BJ (cell line): ENCODE measurements around the gene CHD9. TPM values are rescaled to one million over a fixed set of nuclear protein-coding genes. Genes with fewer than 3 reads are reported as not detected.
"Not testable (repeated sequence)": the region's sequence is repeated elsewhere in the genome, so short reads cannot be mapped to it uniquely, and the experiment has no call there.

Experiments
- CTCF ChIA-PET: fragments of 350-600 bp; formaldehyde crosslinking; extraction: SDS; loops from one replicate; lab custom pipeline; 2021; ENCODE audit warnings: antibody characterized with exemption, inconsistent platforms; lab: Yijun Ruan, JAX
- POLR2A ChIA-PET: fragments of 300-600 bp; sonication (Branson Sonifier 250); formaldehyde crosslinking; extraction: SDS; loops from one replicate; lab custom pipeline; 2021; ENCODE audit warnings: antibody characterized with exemption; lab: Charles Lee
- DNase-seq: peaks from one replicate; pipeline ENCODE4 v3.0.0-alpha.2; 2011; ENCODE audit warnings: low read depth
- H3K27me3 ChIP-seq: 2 replicates; pipeline ENCODE4 v1.6.0; 2011; ENCODE audit warnings: low read length; ENCODE audit not compliant: control insufficient read depth, insufficient read depth
- H3K36me3 ChIP-seq: 2 replicates; pipeline ENCODE4 v1.5.1; 2011; ENCODE audit warnings: low read length; ENCODE audit not compliant: control insufficient read depth, insufficient read depth
- H3K4me3 ChIP-seq: 2 replicates; pipeline ENCODE4 v1.5.1; 2011; ENCODE audit warnings: low read depth, mild to moderate bottlenecking, control low read depth, low read length
- CTCF ChIP-seq: IDR thresholded peaks from 2 replicates; pipeline ENCODE4 v1.5.1; 2011; ENCODE audit warnings: low read depth, mild to moderate bottlenecking, control low read depth, inconsistent platforms, low read length, moderate library complexity; ENCODE audit not compliant: insufficient read depth
- polyA plus RNA-seq: library from polyadenylated mRNA; depleted of rRNA; stranded (reverse); fragments of >200 nt; gene quantifications from 2 replicates; pipeline ENCODE4 v1.2.3, GENCODE V29; 2011

CHD9 gene
- polyA plus RNA-seq, 1 experiment, result 13.1 TPM

DNA sequence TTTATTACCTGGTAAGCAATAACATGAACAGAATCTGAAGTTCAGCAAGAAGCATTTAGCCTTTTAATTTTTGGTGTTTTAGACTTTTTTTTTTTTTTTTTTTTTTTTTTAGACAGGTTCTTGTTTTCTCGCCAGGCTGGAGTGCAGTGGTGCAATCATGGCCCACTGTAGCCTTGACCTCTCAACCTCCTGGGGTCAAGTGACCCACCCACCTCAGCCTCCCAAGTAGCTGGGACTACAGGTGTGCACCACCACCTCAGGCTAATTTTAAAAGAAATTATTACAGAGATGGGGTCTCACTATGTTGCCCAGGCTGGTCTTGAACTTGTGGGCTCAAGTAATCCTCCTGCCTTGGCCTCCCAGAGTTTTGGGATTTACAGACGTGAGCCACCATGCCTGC lies 206.5 kb downstream of the CHD9 start:
- DNase-seq, result no peak
- POLR2A ChIA-PET, result no interaction called here
- H3K36me3 ChIP-seq, result peaks cover 2% of the 10 kb centered on the region; the same call in 1 of the 2 replicates
- CTCF ChIA-PET, result no interaction called here
- TF ChIP-seq CTCF, result no peak
- H3K4me3 ChIP-seq, result no peak overlapping the region
- no peaks in the 10 kb centered on the region for H3K27me3 ChIP-seq

GRCh38 chr16:53262645-53263044 lies 207.9 kb downstream of the CHD9 start:
- ChIA-PET POLR2A (no interaction called here), CTCF (no interaction called here)
- peaks cover 2% of the 10 kb centered on the region; the same call in 1 of the 2 replicates for H3K36me3 ChIP-seq
- DNase-seq, result no peak
- H3K27me3 ChIP-seq, result no peaks in the 10 kb centered on the region
- no peak for TF ChIP-seq CTCF
- H3K4me3 ChIP-seq, result no peak overlapping the region

DNA sequence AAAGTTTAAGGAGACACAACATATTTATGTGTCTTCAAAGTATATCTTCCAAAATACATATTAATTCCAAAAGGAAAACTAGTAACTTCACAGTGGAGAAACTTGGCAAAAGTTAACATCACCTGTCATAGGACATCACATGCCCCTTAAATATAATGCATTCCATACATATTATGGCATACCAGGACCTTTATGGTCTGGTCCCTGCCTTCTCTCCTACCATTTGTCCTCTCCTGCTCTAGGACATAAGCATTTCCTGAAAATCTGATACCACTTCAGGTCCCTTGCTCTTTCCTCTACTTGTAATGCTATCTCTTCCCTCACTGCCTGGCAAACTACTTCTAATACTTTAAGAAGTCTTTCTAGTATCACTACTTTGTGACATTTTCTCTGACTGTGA lies 211.4 kb downstream of the CHD9 start:
- no peak for TF ChIP-seq CTCF
- POLR2A ChIA-PET, result no interaction called here
- no peaks in the 10 kb centered on the region for H3K27me3 ChIP-seq
- DNase-seq, result no peak
- CTCF ChIA-PET, result no interaction called here
- peaks cover 3% of the 10 kb centered on the region; the same call in 1 of the 2 replicates for H3K36me3 ChIP-seq
- H3K4me3 ChIP-seq, result no peak overlapping the region

DNA sequence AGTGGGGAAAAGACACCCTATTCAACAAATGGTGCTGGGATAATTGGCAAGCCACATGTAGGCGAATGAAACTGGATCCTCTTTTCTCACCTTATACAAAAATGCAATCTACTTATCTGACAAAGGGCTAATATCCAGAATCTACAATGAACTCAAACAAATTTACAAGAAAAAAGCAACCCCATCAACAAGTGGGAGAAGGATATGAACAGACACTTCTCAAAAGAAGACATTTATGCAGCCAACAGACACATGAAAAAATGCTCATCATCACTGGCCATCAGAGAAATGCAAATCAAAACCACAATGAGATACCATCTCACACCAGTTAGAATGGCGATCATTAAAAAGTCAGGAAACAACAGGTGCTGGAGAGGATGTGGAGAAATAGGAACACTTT lies 223.7 kb downstream of the CHD9 start:
- H3K4me3 ChIP-seq, CTCF ChIA-PET, H3K36me3 ChIP-seq, POLR2A ChIA-PET, H3K27me3 ChIP-seq, DNase-seq: not testable (repeated sequence)

GRCh38 chr16:53281280-53281679 lies 226.5 kb downstream of the CHD9 start:
- H3K4me3 ChIP-seq, result no peak overlapping the region
- no peak for DNase-seq
- H3K27me3 ChIP-seq, result no peaks in the 10 kb centered on the region
- peaks cover 3% of the 10 kb centered on the region for H3K36me3 ChIP-seq
- CTCF ChIA-PET, result interaction anchor here (0.7 to 2.4 kb wide), 3 partner anchors 11 to 226 kb away, joined by 3 to 11 read pairs (median 3); no protein-coding TSS in a partner anchor
- no peak for TF ChIP-seq CTCF
- POLR2A ChIA-PET, result no interaction called here

- POLR2A ChIA-PET, result no interaction called here
- Histone ChIP-seq H3K27me3 (no peaks in the 10 kb centered on the region), H3K4me3 (no peak overlapping the region), H3K36me3 (peaks cover 6% of the 10 kb centered on the region)
- no peak for DNase-seq
- TF ChIP-seq CTCF, result no peak
- CTCF ChIA-PET, result interaction anchor here (1.1 to 2.4 kb wide), 2 partner anchors 12 to 226 kb away, joined by 3 to 11 read pairs; no protein-coding TSS in a partner anchor
Measured at GRCh38 chr16:53281859-53282258, 227.1 kb downstream of the CHD9 start.
